WI38 (cell line): ENCODE data around the gene UQCRC1.

ENCODE experiments used
- H3K4me3 ChIP-seq: 2 replicates; pipeline ENCODE4 v1.5.1; 2011; ENCODE audit warnings: low read depth, mild to moderate bottlenecking, control low read depth, low read length
- CTCF ChIP-seq: IDR thresholded peaks from 2 replicates; pipeline ENCODE4 v1.5.1; 2012; ENCODE audit warnings: low read depth, mild to moderate bottlenecking, control low read depth, low read length

Gene UQCRC1

GRCh38 chr3:48651771-48652170 is 42.3 kb upstream of the UQCRC1 start:
- H3K4me3 ChIP-seq, result no peak overlapping the region
- no peak for TF ChIP-seq CTCF

- H3K4me3 ChIP-seq, result no peak overlapping the region
- TF ChIP-seq CTCF, result no peak
Observed at GRCh38 chr3:48650723-48651122, 41.3 kb upstream of the UQCRC1 start.

- H3K4me3 ChIP-seq, result no peak overlapping the region
- TF ChIP-seq CTCF, result no peak
Observed at GRCh38 chr3:48648188-48648850, 38.9 kb upstream of the UQCRC1 start.

- no peak for TF ChIP-seq CTCF
- no peak overlapping the region for H3K4me3 ChIP-seq
Observed at GRCh38 chr3:48647714-48648113, 38.3 kb upstream of the UQCRC1 start.

GRCh38 chr3:48644898-48645760 is 35.7 kb upstream of the UQCRC1 start:
- H3K4me3 ChIP-seq, result no peak overlapping the region
- TF ChIP-seq CTCF, result no peak

GRCh38 chr3:48642605-48643004 is 33.2 kb upstream of the UQCRC1 start:
- no peak for TF ChIP-seq CTCF
- no peak overlapping the region for H3K4me3 ChIP-seq

- no peak overlapping the region for H3K4me3 ChIP-seq
- TF ChIP-seq CTCF, result no peak
Observed at GRCh38 chr3:48641396-48641795, 31.9 kb upstream of the UQCRC1 start.
